Testis (tissue), 2 donors: ENCODE data around the gene ATXN7L3.

Experiments used
- POLR2A ChIP-seq: fragments of 450-650 bp; IDR thresholded peaks from one replicate; pipeline ENCODE4 v1.6.1; 2017; ENCODE audit warnings: antibody characterized with exemption, mild to moderate bottlenecking, moderate library complexity
- TF ChIP-seq, protein P1 (sequence below), 3 experiments: fragments of 450-650 bp in 2 of 3; fragments of 200-600 bp in 1 of 3; sonication (generic) in 1 of 3; IDR thresholded peaks; one replicate each; pipeline ENCODE4 v1.5.1; 2016 to 2019; ENCODE audit warnings: antibody characterized with exemption in 3 of 3, mild to moderate bottlenecking in 2 of 3, moderate library complexity in 1 of 3

DNA sequence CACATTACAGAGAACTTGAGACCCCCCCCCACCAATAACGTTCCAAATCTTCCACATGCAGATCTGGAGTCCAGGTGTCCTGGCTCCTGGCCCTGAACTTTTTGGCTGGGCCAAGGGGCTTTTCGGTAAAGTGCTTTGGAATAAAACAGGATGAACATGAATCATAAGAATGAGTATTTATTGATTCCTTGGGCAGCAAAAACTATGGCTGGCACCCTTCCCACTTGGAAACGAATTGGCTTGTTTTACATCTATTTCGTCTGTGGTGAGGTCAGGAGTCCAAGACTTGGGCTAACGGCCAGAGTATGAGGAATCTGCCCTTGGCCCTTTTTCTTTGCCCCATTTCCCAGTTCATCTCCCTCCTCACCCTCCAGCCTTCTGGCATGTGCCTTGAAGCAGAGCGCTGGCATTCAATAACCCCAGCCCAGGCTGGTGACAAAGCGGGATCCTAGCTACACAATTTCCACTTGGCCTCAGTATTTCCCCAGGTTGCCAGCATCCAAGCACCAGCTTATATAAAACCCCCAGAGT lies 23.9 kb upstream of the ATXN7L3 start:
- TF ChIP-seq POLR2A: no peak
- TF ChIP-seq, protein P1, sequence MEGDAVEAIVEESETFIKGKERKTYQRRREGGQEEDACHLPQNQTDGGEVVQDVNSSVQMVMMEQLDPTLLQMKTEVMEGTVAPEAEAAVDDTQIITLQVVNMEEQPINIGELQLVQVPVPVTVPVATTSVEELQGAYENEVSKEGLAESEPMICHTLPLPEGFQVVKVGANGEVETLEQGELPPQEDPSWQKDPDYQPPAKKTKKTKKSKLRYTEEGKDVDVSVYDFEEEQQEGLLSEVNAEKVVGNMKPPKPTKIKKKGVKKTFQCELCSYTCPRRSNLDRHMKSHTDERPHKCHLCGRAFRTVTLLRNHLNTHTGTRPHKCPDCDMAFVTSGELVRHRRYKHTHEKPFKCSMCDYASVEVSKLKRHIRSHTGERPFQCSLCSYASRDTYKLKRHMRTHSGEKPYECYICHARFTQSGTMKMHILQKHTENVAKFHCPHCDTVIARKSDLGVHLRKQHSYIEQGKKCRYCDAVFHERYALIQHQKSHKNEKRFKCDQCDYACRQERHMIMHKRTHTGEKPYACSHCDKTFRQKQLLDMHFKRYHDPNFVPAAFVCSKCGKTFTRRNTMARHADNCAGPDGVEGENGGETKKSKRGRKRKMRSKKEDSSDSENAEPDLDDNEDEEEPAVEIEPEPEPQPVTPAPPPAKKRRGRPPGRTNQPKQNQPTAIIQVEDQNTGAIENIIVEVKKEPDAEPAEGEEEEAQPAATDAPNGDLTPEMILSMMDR (IDR thresholded peaks at IDR 0.05): no peak
